CD4-positive, alpha-beta T cell treated with Interleukin-17A for 1 hour (primary cell): ENCODE results near the gene PLCXD3.

Source experiments
- DNase-seq: peaks from one replicate; pipeline ENCODE4 v3.0.0-alpha.2; 2020

Gene PLCXD3

GRCh38 chr5:41412496-41412895 lies 97.9 kb downstream of the PLCXD3 start:
- DNase-seq = no peak

- no peak for DNase-seq
These were observed 99.7 kb downstream of the PLCXD3 start for GRCh38 chr5:41410737-41411136.

- DNase-seq = no peak
These were observed 100.1 kb downstream of the PLCXD3 start for GRCh38 chr5:41410307-41410706.

- no peak for DNase-seq
These were observed 101.5 kb downstream of the PLCXD3 start for GRCh38 chr5:41408676-41409443.

GRCh38 chr5:41406936-41407335 lies 103.5 kb downstream of the PLCXD3 start:
- DNase-seq = no peak

GRCh38 chr5:41406424-41406823 lies 104.0 kb downstream of the PLCXD3 start:
- no peak for DNase-seq

- no peak for DNase-seq
These were observed 105.6 kb downstream of the PLCXD3 start for GRCh38 chr5:41404757-41405156.

GRCh38 chr5:41403846-41404245 lies 106.6 kb downstream of the PLCXD3 start:
- no peak for DNase-seq

- no peak for DNase-seq
These were observed 107.6 kb downstream of the PLCXD3 start for GRCh38 chr5:41402845-41403244.

- no peak for DNase-seq
These were observed 110.6 kb downstream of the PLCXD3 start for GRCh38 chr5:41399839-41400238.

- DNase-seq = no peak
These were observed 118.4 kb downstream of the PLCXD3 start for GRCh38 chr5:41392016-41392415.

GRCh38 chr5:41374631-41375030 lies 135.8 kb downstream of the PLCXD3 start:
- DNase-seq = no peak

GRCh38 chr5:41373230-41373629 lies 137.2 kb downstream of the PLCXD3 start:
- no peak for DNase-seq

- no peak for DNase-seq
These were observed 138.7 kb downstream of the PLCXD3 start for GRCh38 chr5:41371738-41372137.

GRCh38 chr5:41370482-41370881 lies 139.9 kb downstream of the PLCXD3 start:
- no peak for DNase-seq

GRCh38 chr5:41369799-41370198 lies 140.6 kb downstream of the PLCXD3 start:
- no peak for DNase-seq

GRCh38 chr5:41368158-41368557 lies 142.2 kb downstream of the PLCXD3 start:
- DNase-seq = no peak

GRCh38 chr5:41365369-41365768 lies 145.0 kb downstream of the PLCXD3 start:
- no peak for DNase-seq

- DNase-seq = no peak
These were observed 146.1 kb downstream of the PLCXD3 start for GRCh38 chr5:41364346-41364745.

GRCh38 chr5:41363343-41363986 lies 146.9 kb downstream of the PLCXD3 start:
- DNase-seq = no peak

- no peak for DNase-seq
These were observed 153.6 kb downstream of the PLCXD3 start for GRCh38 chr5:41356786-41357185.

- no peak for DNase-seq
These were observed 160.6 kb downstream of the PLCXD3 start for GRCh38 chr5:41349846-41350245.

- no peak for DNase-seq
These were observed 162.8 kb downstream of the PLCXD3 start for GRCh38 chr5:41347569-41347968.

- DNase-seq = no peak
These were observed 163.8 kb downstream of the PLCXD3 start for GRCh38 chr5:41346609-41347008.

- no peak for DNase-seq
These were observed 165.1 kb downstream of the PLCXD3 start for GRCh38 chr5:41345295-41345694.
